GM23338 (cell line): ENCODE data around the gene IL23R. TPM values are rescaled to one million over a fixed set of nuclear protein-coding genes. Genes with fewer than 3 reads are reported as not detected.

Source experiments
- ATAC-seq: fragments of 200-7000 bp; cut with Tn5 transposase; 3 replicates; pipeline ENCODE4 v1.9.1; 2020
- DNase-seq: peaks from one replicate; pipeline ENCODE4 v3.0.0-alpha.2; 2015; ENCODE audit warnings: low spot score
- H2AFZ ChIP-seq: fragments of 200-600 bp; sonication (generic); 2 replicates; pipeline ENCODE4 v1.8.0; 2016; ENCODE audit warnings: antibody characterized with exemption, mild to moderate bottlenecking, moderate library complexity
- H3F3A ChIP-seq: fragments of 200-600 bp; sonication (generic); replicated peaks from 2 replicates; pipeline ENCODE4 v1.8.0; 2017; ENCODE audit warnings: antibody characterized with exemption, mixed run types, low read depth
- H3K27ac ChIP-seq: fragments of 200-600 bp; sonication (generic); 2 replicates; pipeline ENCODE4 v1.6.1; 2016; ENCODE audit warnings: low read depth
- H3K27me3 ChIP-seq: fragments of 200-600 bp; sonication (generic); 2 replicates; pipeline ENCODE4 v1.8.0; 2016; ENCODE audit warnings: mild to moderate bottlenecking, mixed run types, moderate library complexity; ENCODE audit not compliant: insufficient read depth
- H3K36me3 ChIP-seq: fragments of 200-600 bp; sonication (generic); 2 replicates; pipeline ENCODE4 v1.8.0; 2016; ENCODE audit warnings: mild to moderate bottlenecking; ENCODE audit not compliant: insufficient read depth
- H3K4me1 ChIP-seq: fragments of 200-600 bp; sonication (generic); 2 replicates; pipeline ENCODE4 v1.8.0; 2016; ENCODE audit warnings: mild to moderate bottlenecking, moderate library complexity; ENCODE audit not compliant: insufficient read depth
- H3K4me2 ChIP-seq: fragments of 200-600 bp; sonication (generic); 2 replicates; pipeline ENCODE4 v1.7.1; 2017; ENCODE audit warnings: mixed run types
- H3K4me3 ChIP-seq: fragments of 200-600 bp; sonication (generic); 2 replicates; pipeline ENCODE4 v1.6.1; 2016; ENCODE audit warnings: mixed run types
- H3K79me2 ChIP-seq: fragments of 200-600 bp; sonication (generic); replicated peaks from 2 replicates; pipeline ENCODE4 v1.8.0; 2017; ENCODE audit warnings: mild to moderate bottlenecking; ENCODE audit not compliant: insufficient read depth
- H3K9me2 ChIP-seq: fragments of 200-600 bp; sonication (generic); 2 replicates; pipeline ENCODE4 v1.8.0; 2017; ENCODE audit not compliant: insufficient read depth
- H4K20me1 ChIP-seq: fragments of 200-600 bp; sonication (generic); replicated peaks from 2 replicates; pipeline ENCODE4 v1.8.0; 2017; ENCODE audit warnings: mild to moderate bottlenecking; ENCODE audit not compliant: insufficient read depth
- H3K27ac Mint-ChIP-seq: 2 replicates; pipeline ENCODE4 v1.8.0; 2020; ENCODE audit warnings: inconsistent platforms, mild to moderate bottlenecking, moderate library complexity, mixed read lengths
- H3K27me3 Mint-ChIP-seq: 3 replicates; pipeline ENCODE4 v1.8.0; 2022; ENCODE audit warnings: low read depth, mild to moderate bottlenecking, moderate library complexity, mixed read lengths, inconsistent platforms; ENCODE audit not compliant: insufficient read depth, poor library complexity
- H3K36me3 Mint-ChIP-seq: 3 replicates; pipeline ENCODE4 v1.8.0; 2021; ENCODE audit warnings: low read depth, mild to moderate bottlenecking, inconsistent platforms, moderate library complexity, mixed read lengths
- H3K4me1 Mint-ChIP-seq: 3 replicates; pipeline ENCODE4 v1.8.0; 2020; ENCODE audit warnings: mild to moderate bottlenecking, inconsistent platforms, mixed read lengths
- H3K4me3 Mint-ChIP-seq: 3 replicates; pipeline ENCODE4 v1.8.0; 2021; ENCODE audit warnings: moderate library complexity, mild to moderate bottlenecking, inconsistent platforms, mixed read lengths
- H3K9me3 Mint-ChIP-seq: 3 replicates; pipeline ENCODE4 v1.8.0; 2020; ENCODE audit warnings: moderate library complexity, mild to moderate bottlenecking, inconsistent platforms, mixed read lengths
- ETS1 ChIP-seq: IDR thresholded peaks from 2 replicates; pipeline ENCODE4 v1.6.1; 2016; ENCODE audit warnings: antibody characterized with exemption
- EZH2 ChIP-seq: fragments of 200-600 bp; sonication (generic); IDR thresholded peaks from one replicate; pipeline ENCODE4 v1.8.0; 2017; ENCODE audit warnings: antibody characterized with exemption, mild to moderate bottlenecking, low read depth; ENCODE audit not compliant: unreplicated experiment
- EZH2phosphoT487 ChIP-seq: fragments of 200-600 bp; sonication (generic); IDR thresholded peaks from one replicate; pipeline ENCODE4 v1.8.1; 2018; ENCODE audit warnings: antibody characterized with exemption; ENCODE audit not compliant: unreplicated experiment
- JUNB ChIP-seq: IDR thresholded peaks from one replicate; pipeline ENCODE4 v1.6.1; 2016; ENCODE audit warnings: antibody characterized with exemption; ENCODE audit not compliant: unreplicated experiment
- NANOG ChIP-seq: IDR thresholded peaks from 2 replicates; pipeline ENCODE4 v1.6.1; 2016; ENCODE audit warnings: antibody characterized with exemption, borderline replicate concordance
- POLR2AphosphoS5 ChIP-seq: IDR thresholded peaks from 2 replicates; pipeline ENCODE4 v1.6.1; 2016; ENCODE audit warnings: antibody characterized with exemption, low read depth
- REST ChIP-seq: IDR thresholded peaks from one replicate; pipeline ENCODE4 v1.6.1; 2018; ENCODE audit warnings: antibody characterized with exemption; ENCODE audit not compliant: unreplicated experiment
- STAT1 ChIP-seq: IDR thresholded peaks from one replicate; pipeline ENCODE4 v1.6.1; 2016; ENCODE audit warnings: antibody characterized with exemption; ENCODE audit not compliant: unreplicated experiment
- ZNF114 ChIP-seq: fragments of 250-450 bp; sonication (Bioruptor Pico); IDR thresholded peaks from 2 replicates; pipeline ENCODE4 v1.5.0; 2020; ENCODE audit warnings: mild to moderate bottlenecking, moderate library complexity
- ZNF462 ChIP-seq: fragments of 250-450 bp; sonication (Bioruptor Pico); IDR thresholded peaks from 2 replicates; pipeline ENCODE4 v1.5.0; 2020; ENCODE audit warnings: mild to moderate bottlenecking, moderate library complexity
- polyA plus RNA-seq: library from polyadenylated mRNA; unstranded; fragments of >200 nt; fragmentation: Nextera tagmentation; extraction: Ambion mirVana; gene quantifications from 2 replicates; pipeline ENCODE4 v1.2.1, GENCODE V29; 2016
- total RNA-seq: library from RNA; depleted of rRNA; stranded (reverse); fragments of >200 nt; shearing (Covaris generic); gene quantifications from 2 replicates; pipeline ENCODE4 v1.2.3, GENCODE V29; 2014

Gene IL23R
- total and polyA plus RNA-seq, 2 experiments from 2014 or later = not detected

GRCh38 chr1:67192902-67193301 is 26.6 kb downstream of the IL23R start:
- H3K27ac Mint-ChIP-seq = no peak overlapping the region
- no peaks in the 10 kb centered on the region; the same call in 1 of the 2 replicates for H3K9me2 ChIP-seq
- no peaks in the 10 kb centered on the region for H3K36me3 Mint-ChIP-seq
- H3K4me3 Mint-ChIP-seq = no peak overlapping the region
- no peak for DNase-seq
- H3K36me3 ChIP-seq = no peaks in the 10 kb centered on the region
- no peak for ATAC-seq
- H3K9me3 Mint-ChIP-seq = no peaks in the 10 kb centered on the region
- no peak for TF ChIP-seq EZH2phosphoT487
- no peak for TF ChIP-seq POLR2AphosphoS5
- TF ChIP-seq EZH2 = no peak
- TF ChIP-seq JUNB = no peak
- H3K4me1 ChIP-seq = no peaks in the 10 kb centered on the region
- no peaks in the 10 kb centered on the region for H3F3A ChIP-seq
- peaks cover 6% of the 10 kb centered on the region for H3K27me3 Mint-ChIP-seq
- H4K20me1 ChIP-seq = no peaks in the 10 kb centered on the region; the same call in 1 of the 2 replicates
- H2AFZ ChIP-seq = no peak overlapping the region
- H3K27me3 ChIP-seq = no peaks in the 10 kb centered on the region
- no peaks in the 10 kb centered on the region for H3K79me2 ChIP-seq
- no peaks in the 10 kb centered on the region for H3K4me1 Mint-ChIP-seq
- H3K27ac ChIP-seq = no peak overlapping the region
- no peak overlapping the region for H3K4me2 ChIP-seq
- H3K4me3 ChIP-seq = no peak overlapping the region

- no peaks in the 10 kb centered on the region for H3K36me3 ChIP-seq
- ATAC-seq (no peak), DNase-seq (no peak)
- Mint-ChIP-seq H3K4me1 (no peaks in the 10 kb centered on the region), H3K4me3 (no peak overlapping the region), H3K36me3 (no peaks in the 10 kb centered on the region), H3K27me3 (peaks cover 6% of the 10 kb centered on the region), H3K9me3 (no peaks in the 10 kb centered on the region; the same call in 2 of the 3 replicates), H3K27ac (no peak overlapping the region)
- no peak overlapping the region for H3K27ac ChIP-seq
- H3K9me2 ChIP-seq = no peaks in the 10 kb centered on the region
- no peaks in the 10 kb centered on the region; the same call in 1 of the 2 replicates for H4K20me1 ChIP-seq
- no peaks in the 10 kb centered on the region for H3K27me3 ChIP-seq
- H3K79me2 ChIP-seq = no peaks in the 10 kb centered on the region
- no peaks in the 10 kb centered on the region for H3K4me1 ChIP-seq
- H3K4me3 ChIP-seq = no peak overlapping the region
- no peaks in the 10 kb centered on the region for H3F3A ChIP-seq
- H2AFZ ChIP-seq = no peak overlapping the region
- no peak overlapping the region for H3K4me2 ChIP-seq
- TF ChIP-seq NANOG = no peak
- TF ChIP-seq JUNB = no peak
- no peak for TF ChIP-seq EZH2
- TF ChIP-seq EZH2phosphoT487 = no peak
- TF ChIP-seq REST = no peak
- TF ChIP-seq ETS1 = no peak
- no peak for TF ChIP-seq STAT1
- TF ChIP-seq ZNF462 (CRISPR knock-in tag) = no peak
- TF ChIP-seq ZNF114 (CRISPR knock-in tag) = no peak
Observed at GRCh38 chr1:67193704-67194103, 27.4 kb downstream of the IL23R start.
